Measurements from ENCODE around the gene AQR. TPM values are rescaled to one million over a fixed set of nuclear protein-coding genes. Genes with fewer than 3 reads are reported as not detected.
"Not testable (repeated sequence)": the region's sequence is repeated elsewhere in the genome, so short reads cannot be mapped to it uniquely, and the experiment has no call there.

AQR gene
- total RNA-seq, 4 donors from 2014 or later = 6.3 to 13.1 (median 10.3) TPM

GRCh38 chr15:34810443-34811129 is 159.0 kb downstream of the AQR start:
- peak; percentile 74 to 85 for ATAC-seq
- intact Hi-C loops (cut with DNase I; ENCODE audit: low total_unique reads) = loop anchor here (5.0 kb wide), 1 partner anchor 93 kb away; no protein-coding TSS in a partner anchor

GRCh38 chr15:34809186-34809585 is 160.4 kb downstream of the AQR start:
- no peaks in the 10 kb centered on the region for H3K36me3 ChIP-seq
- in situ Hi-C loops (cut with MboI; ENCODE audit: low sequenced_read_pairs in 4 of 4) (no loop called here), intact Hi-C loops (cut with DNase I; ENCODE audit: low total_unique reads) (no loop called here)
- H3K9me3 ChIP-seq = no peaks in the 10 kb centered on the region
- no peaks in the 10 kb centered on the region for H3K27me3 ChIP-seq
- DNase-seq = no peak
- TF ChIP-seq POLR2A (IDR thresholded peaks at IDR 0.05) (no peak), CTCF (IDR thresholded peaks at IDR 0.05 in 4 of 5, conservative IDR thresholded peaks at IDR 0.05 in 1 of 5) (no peak)
- no peak overlapping the region for H3K4me3 ChIP-seq
- H3K27ac ChIP-seq = peak overlapping the region in 1 of 4 donors; percentile 76
- no peak for ATAC-seq
- peaks cover 0 to 8% of the 10 kb centered on the region in 2 donors for H3K4me1 ChIP-seq

More at GRCh38 chr15:34810443-34811129, 159.0 kb downstream of the AQR start:
- Histone ChIP-seq H3K4me1 (peaks cover 0 to 8% of the 10 kb centered on the region in 2 donors), H3K36me3 (no peaks in the 10 kb centered on the region), H3K9me3 (no peaks in the 10 kb centered on the region), H3K4me3 (no peak overlapping the region), H3K27ac (peak overlapping the region; percentile 53 to 76 (median 55)), H3K27me3 (peaks cover 0 to 2% (median 0%) of the 10 kb centered on the region in 3 donors)
- peak in 1 of 2 donors; percentile 12 for TF ChIP-seq POLR2A (IDR thresholded peaks at IDR 0.05)
- no peak for TF ChIP-seq CTCF (IDR thresholded peaks at IDR 0.05 in 4 of 5, conservative IDR thresholded peaks at IDR 0.05 in 1 of 5)
- DNase-seq = peak in 1 of 2 donors; percentile 34
- in situ Hi-C loops (cut with MboI; ENCODE audit: low sequenced_read_pairs in 4 of 4) = no loop called here

- ATAC-seq (no peak), DNase-seq (no peak)
- H3K9me3 ChIP-seq = no peaks in the 10 kb centered on the region
- TF ChIP-seq POLR2A (IDR thresholded peaks at IDR 0.05) = no peak
- TF ChIP-seq CTCF (IDR thresholded peaks at IDR 0.05 in 4 of 5, conservative IDR thresholded peaks at IDR 0.05 in 1 of 5) = no peak
- intact Hi-C loops (cut with DNase I; ENCODE audit: low total_unique reads) (no loop called here), in situ Hi-C loops (cut with MboI; ENCODE audit: low sequenced_read_pairs in 4 of 4) (no loop called here)
- H3K4me3 ChIP-seq = no peak overlapping the region
- H3K4me1 ChIP-seq = peaks cover 0 to 8% of the 10 kb centered on the region in 2 donors
- no peaks in the 10 kb centered on the region for H3K27me3 ChIP-seq
- no peak overlapping the region for H3K27ac ChIP-seq
- no peaks in the 10 kb centered on the region for H3K36me3 ChIP-seq
Measured at GRCh38 chr15:34808016-34808415, 161.5 kb downstream of the AQR start.

- H3K4me3 ChIP-seq; H3K36me3 ChIP-seq; intact Hi-C loops (cut with DNase I; ENCODE audit: low total_unique reads); H3K27ac ChIP-seq; DNase-seq; H3K9me3 ChIP-seq; in situ Hi-C loops (cut with MboI; ENCODE audit: low sequenced_read_pairs in 4 of 4); H3K4me1 ChIP-seq; ATAC-seq; H3K27me3 ChIP-seq: not testable (repeated sequence)
Measured at GRCh38 chr15:34807241-34807640, 162.3 kb downstream of the AQR start.

- in situ Hi-C loops (cut with MboI; ENCODE audit: low sequenced_read_pairs in 4 of 4) = no loop called here
- peak overlapping the region in 1 of 4 donors; percentile 44 for H3K27ac ChIP-seq
- intact Hi-C loops (cut with DNase I; ENCODE audit: low total_unique reads) = no loop called here
- H3K36me3 ChIP-seq = no peaks in the 10 kb centered on the region
- H3K4me3 ChIP-seq = no peak overlapping the region
- H3K9me3 ChIP-seq = no peaks in the 10 kb centered on the region
- ATAC-seq (no peak), DNase-seq (no peak)
- no peak for TF ChIP-seq POLR2A (IDR thresholded peaks at IDR 0.05)
- no peak for TF ChIP-seq CTCF (IDR thresholded peaks at IDR 0.05 in 4 of 5, conservative IDR thresholded peaks at IDR 0.05 in 1 of 5)
- H3K4me1 ChIP-seq = peaks cover 0 to under 1% of the 10 kb centered on the region in 2 donors
- no peaks in the 10 kb centered on the region for H3K27me3 ChIP-seq
Measured at GRCh38 chr15:34804776-34805175, 164.8 kb downstream of the AQR start.
